Mucosa of rectum (tissue), 2 donors: ENCODE results near the gene RASGRF2.

Experiments used
- H3K27ac ChIP-seq, 2 donors: one replicate each; pipeline ENCODE4 v1.7.0; 2013; ENCODE audit warnings: inconsistent platforms in 2 of 2, low read depth in 2 of 2, low read length in 2 of 2
- H3K27me3 ChIP-seq, 2 donors: one replicate each; pipeline ENCODE4 v1.7.0; 2013; ENCODE audit warnings: low read length in 2 of 2; ENCODE audit not compliant: control insufficient read depth in 2 of 2, insufficient read depth in 2 of 2
- H3K36me3 ChIP-seq, 2 donors: one replicate each; pipeline ENCODE4 v1.7.0; 2013; ENCODE audit warnings: low read length in 2 of 2; ENCODE audit not compliant: control insufficient read depth in 2 of 2, insufficient read depth in 2 of 2
- H3K4me1 ChIP-seq, 2 donors: one replicate each; pipeline ENCODE4 v1.7.0; 2013; ENCODE audit warnings: low read length in 2 of 2, mild to moderate bottlenecking in 1 of 2; ENCODE audit not compliant: control insufficient read depth in 2 of 2, insufficient read depth in 2 of 2
- H3K4me3 ChIP-seq, 2 donors: one replicate each; pipeline ENCODE4 v1.7.0; 2013; ENCODE audit warnings: low read length in 2 of 2
- H3K9ac ChIP-seq, 2 donors: one replicate each; pipeline ENCODE4 v1.7.0; 2013; ENCODE audit warnings: low read length in 2 of 2, low read depth in 1 of 2, mild to moderate bottlenecking in 1 of 2
- H3K9me3 ChIP-seq, 2 donors: one replicate each; pipeline ENCODE4 v1.7.0; 2013; ENCODE audit warnings: low read length in 2 of 2; ENCODE audit not compliant: control insufficient read depth in 2 of 2
- donor health status: healthy.
- donor health status: Normal muscosa, but diverticular disease.

Gene RASGRF2

DNA sequence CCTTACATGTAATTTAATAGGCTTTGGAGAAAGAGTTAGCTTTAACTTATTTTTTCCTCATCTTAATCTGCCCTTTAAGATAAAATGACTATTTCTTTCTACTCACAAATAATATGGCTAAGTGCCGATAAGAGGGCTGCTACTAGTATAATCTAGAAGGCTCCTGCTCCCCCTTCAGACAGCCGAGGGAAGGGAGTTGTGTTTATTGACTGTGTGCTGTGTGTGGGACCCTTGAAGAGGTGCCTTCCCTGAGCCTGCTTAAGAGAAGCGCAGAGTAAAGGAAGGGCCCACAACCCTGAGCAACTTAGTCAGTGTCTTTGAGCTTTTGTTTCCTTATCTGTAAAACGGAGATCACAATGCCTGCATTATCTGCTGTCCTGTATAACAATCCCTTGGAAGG is 244.9 kb downstream of the RASGRF2 start:
- H3K27me3 ChIP-seq, result no peaks in the 10 kb centered on the region
- no peak overlapping the region for H3K27ac ChIP-seq
- H3K36me3 ChIP-seq, result no peaks in the 10 kb centered on the region
- no peak overlapping the region for H3K4me3 ChIP-seq
- H3K4me1 ChIP-seq, result no peaks in the 10 kb centered on the region
- no peak overlapping the region for H3K9ac ChIP-seq
- H3K9me3 ChIP-seq, result no peaks in the 10 kb centered on the region

- no peak overlapping the region for H3K9ac ChIP-seq
- H3K4me3 ChIP-seq, result no peak overlapping the region
- H3K9me3 ChIP-seq, result no peaks in the 10 kb centered on the region
- no peaks in the 10 kb centered on the region for H3K4me1 ChIP-seq
- H3K27ac ChIP-seq, result no peak overlapping the region
- no peaks in the 10 kb centered on the region for H3K27me3 ChIP-seq
- no peaks in the 10 kb centered on the region for H3K36me3 ChIP-seq
These were observed 246.8 kb downstream of the RASGRF2 start for GRCh38 chr5:81207009-81207408.

DNA sequence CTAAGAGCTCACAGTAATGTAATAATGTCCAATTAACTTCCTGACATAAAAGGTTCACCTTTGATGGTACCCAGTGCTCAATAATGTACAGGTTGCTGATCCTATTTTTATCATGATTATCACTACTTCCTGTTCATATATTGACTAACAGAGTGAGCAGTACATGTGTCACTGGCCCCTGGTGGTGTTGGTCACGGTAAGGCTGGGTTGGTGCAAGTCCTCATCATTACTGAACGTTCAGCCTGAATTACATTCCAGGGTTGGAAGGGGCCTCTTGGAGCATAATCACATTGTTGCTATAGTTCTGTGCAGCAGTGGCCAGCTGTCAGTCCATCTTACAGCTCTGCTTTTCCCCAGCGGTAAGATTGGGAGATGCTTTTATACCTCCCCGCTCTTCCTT is 248.7 kb downstream of the RASGRF2 start:
- no peaks in the 10 kb centered on the region for H3K4me1 ChIP-seq
- H3K4me3 ChIP-seq, result no peak overlapping the region
- H3K9ac ChIP-seq, result no peak overlapping the region
- no peaks in the 10 kb centered on the region for H3K36me3 ChIP-seq
- H3K9me3 ChIP-seq, result no peaks in the 10 kb centered on the region
- H3K27ac ChIP-seq, result no peak overlapping the region
- H3K27me3 ChIP-seq, result no peaks in the 10 kb centered on the region

DNA sequence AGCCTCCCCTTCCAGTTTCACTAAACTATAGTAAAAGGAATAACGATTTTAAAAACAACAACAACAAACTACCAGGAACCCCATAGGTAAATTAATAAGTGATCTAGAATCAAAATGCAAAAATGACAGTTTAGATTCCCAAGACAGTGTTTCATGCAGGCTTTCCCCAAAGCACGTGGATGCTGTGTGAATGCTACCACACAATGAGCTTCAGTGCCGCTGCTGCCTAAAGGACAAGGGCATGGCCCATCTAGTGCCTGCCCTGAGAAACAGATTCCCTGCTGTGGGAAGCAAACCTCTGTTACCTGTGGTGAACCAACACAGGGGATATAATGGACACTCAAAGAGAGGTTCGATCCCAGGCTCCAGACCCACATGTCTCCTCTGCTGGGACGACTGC is 249.2 kb downstream of the RASGRF2 start:
- no peaks in the 10 kb centered on the region for H3K36me3 ChIP-seq
- H3K4me1 ChIP-seq, result no peaks in the 10 kb centered on the region
- no peaks in the 10 kb centered on the region for H3K27me3 ChIP-seq
- H3K4me3 ChIP-seq, result no peak overlapping the region
- no peak overlapping the region for H3K27ac ChIP-seq
- no peaks in the 10 kb centered on the region for H3K9me3 ChIP-seq
- no peak overlapping the region for H3K9ac ChIP-seq

DNA sequence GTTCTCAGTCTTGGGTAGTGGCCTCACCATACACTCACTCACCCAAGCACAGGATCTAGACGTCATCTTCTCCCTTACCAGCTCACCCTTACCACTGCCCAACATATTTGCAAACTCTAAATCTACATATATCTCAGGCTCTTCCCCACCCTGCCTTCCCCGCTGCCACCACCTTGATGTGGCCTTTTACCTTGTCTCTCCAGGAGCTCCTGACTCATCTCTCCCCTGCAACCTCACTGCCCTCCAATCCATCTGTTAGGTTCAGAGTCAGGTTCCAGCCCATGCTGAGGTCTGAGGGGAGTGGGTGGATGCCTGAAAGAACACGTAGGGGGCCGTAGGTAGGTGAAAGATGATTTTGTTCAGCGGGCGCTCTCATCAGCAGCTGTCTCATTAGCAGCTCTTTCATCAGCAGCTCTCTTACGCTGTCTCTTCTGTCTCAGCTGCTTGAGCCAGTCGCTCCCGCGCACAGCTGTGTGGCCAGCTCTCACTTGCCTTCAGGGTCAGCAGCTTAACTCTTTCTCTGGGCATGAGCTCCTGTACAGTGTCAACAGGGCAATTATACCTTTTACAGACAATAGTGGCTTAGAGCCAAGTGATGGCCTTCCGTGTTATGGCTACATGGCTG is 249.8 kb downstream of the RASGRF2 start:
- Histone ChIP-seq H3K9me3 (no peaks in the 10 kb centered on the region), H3K4me3 (no peak overlapping the region), H3K9ac (no peak overlapping the region), H3K27me3 (no peaks in the 10 kb centered on the region), H3K36me3 (no peaks in the 10 kb centered on the region), H3K27ac (no peak overlapping the region), H3K4me1 (no peaks in the 10 kb centered on the region)

- no peaks in the 10 kb centered on the region for H3K9me3 ChIP-seq
- H3K4me3 ChIP-seq, result no peak overlapping the region
- no peaks in the 10 kb centered on the region for H3K4me1 ChIP-seq
- H3K27ac ChIP-seq, result no peak overlapping the region
- no peak overlapping the region for H3K9ac ChIP-seq
- H3K36me3 ChIP-seq, result no peaks in the 10 kb centered on the region
- no peaks in the 10 kb centered on the region for H3K27me3 ChIP-seq
These were observed 252.1 kb downstream of the RASGRF2 start for GRCh38 chr5:81212211-81212751.

DNA sequence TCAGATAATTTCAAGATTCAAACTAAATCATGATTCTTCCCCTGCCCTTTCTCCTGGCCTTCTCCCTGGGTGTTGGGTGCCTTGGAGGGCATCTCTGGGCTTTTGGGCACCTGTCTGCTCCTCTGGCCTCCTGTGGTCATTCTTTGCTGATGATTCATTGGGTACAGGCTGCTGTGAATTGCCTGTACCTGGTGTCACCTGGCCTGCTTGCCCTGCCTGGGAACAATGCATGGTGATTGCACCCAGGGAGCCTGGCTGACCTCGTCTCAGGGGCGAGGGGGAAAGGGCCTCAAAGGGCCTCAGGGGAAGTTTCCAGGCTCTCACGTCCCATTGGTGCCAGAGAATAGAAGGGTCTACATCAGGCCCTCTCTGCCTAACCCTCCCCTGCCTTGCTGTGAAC is 252.9 kb downstream of the RASGRF2 start:
- Histone ChIP-seq H3K27me3 (no peaks in the 10 kb centered on the region), H3K9ac (no peak overlapping the region), H3K9me3 (no peaks in the 10 kb centered on the region), H3K4me3 (no peak overlapping the region), H3K27ac (no peak overlapping the region), H3K4me1 (no peaks in the 10 kb centered on the region), H3K36me3 (no peaks in the 10 kb centered on the region)

GRCh38 chr5:81214848-81215247 is 254.7 kb downstream of the RASGRF2 start:
- Histone ChIP-seq H3K27me3 (no peaks in the 10 kb centered on the region), H3K9ac (no peak overlapping the region), H3K9me3 (no peaks in the 10 kb centered on the region), H3K4me1 (no peaks in the 10 kb centered on the region), H3K4me3 (no peak overlapping the region), H3K36me3 (no peaks in the 10 kb centered on the region), H3K27ac (no peak overlapping the region)

DNA sequence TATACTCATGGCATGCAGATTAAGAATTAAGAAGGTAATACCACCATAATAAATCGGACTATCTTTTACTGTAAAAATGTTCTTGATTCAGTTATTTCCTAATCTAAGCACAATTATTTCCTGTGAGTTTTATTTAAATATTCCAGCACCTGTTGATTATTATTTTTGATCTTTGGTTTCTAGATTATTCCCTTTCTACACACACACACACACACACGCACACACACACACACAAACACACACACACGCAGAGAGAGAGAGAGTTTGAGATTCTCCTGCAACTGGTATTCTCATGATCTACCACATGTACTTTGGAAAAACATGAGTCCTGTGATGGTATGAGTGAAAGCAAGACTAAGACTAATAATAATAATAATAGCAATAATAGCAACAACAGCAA is 256.0 kb downstream of the RASGRF2 start:
- Histone ChIP-seq H3K36me3 (no peaks in the 10 kb centered on the region), H3K4me1 (no peaks in the 10 kb centered on the region), H3K27ac (no peak overlapping the region), H3K9ac (no peak overlapping the region), H3K4me3 (no peak overlapping the region), H3K27me3 (no peaks in the 10 kb centered on the region), H3K9me3 (no peaks in the 10 kb centered on the region)

DNA sequence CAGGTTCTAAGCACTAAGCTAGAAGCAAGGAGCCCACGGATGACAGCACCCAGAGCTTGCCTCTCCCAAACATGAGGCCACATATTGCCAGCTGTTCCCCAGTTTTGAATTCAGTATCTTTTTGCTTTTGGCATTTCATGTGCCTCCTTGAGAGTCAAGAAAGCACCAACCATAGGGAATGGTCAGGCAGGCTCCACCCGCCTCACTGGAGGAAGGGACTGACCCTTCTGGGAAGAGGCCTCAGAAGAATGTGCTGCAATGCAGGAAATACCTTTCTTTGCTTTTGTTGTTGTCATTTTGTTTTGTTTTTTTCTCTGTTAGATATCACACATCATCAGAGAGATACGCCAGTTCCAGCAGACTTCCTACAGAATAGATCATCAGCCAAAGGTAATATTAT is 259.2 kb downstream of the RASGRF2 start:
- no peak overlapping the region for H3K9ac ChIP-seq
- H3K36me3 ChIP-seq, result no peaks in the 10 kb centered on the region
- H3K27ac ChIP-seq, result no peak overlapping the region
- H3K9me3 ChIP-seq, result no peaks in the 10 kb centered on the region
- H3K27me3 ChIP-seq, result no peaks in the 10 kb centered on the region
- no peaks in the 10 kb centered on the region for H3K4me1 ChIP-seq
- H3K4me3 ChIP-seq, result no peak overlapping the region

- H3K4me1 ChIP-seq, result no peaks in the 10 kb centered on the region
- no peaks in the 10 kb centered on the region for H3K36me3 ChIP-seq
- no peak overlapping the region for H3K27ac ChIP-seq
- H3K9ac ChIP-seq, result no peak overlapping the region
- H3K9me3 ChIP-seq, result no peaks in the 10 kb centered on the region
- no peak overlapping the region for H3K4me3 ChIP-seq
- no peaks in the 10 kb centered on the region for H3K27me3 ChIP-seq
These were observed 262.1 kb downstream of the RASGRF2 start for GRCh38 chr5:81222285-81222684.
